HG03460 (cell line): ENCODE data around the gene GPR32.
"Not testable (repeated sequence)": the region's sequence is repeated elsewhere in the genome, so short reads cannot be mapped to it uniquely, and the experiment has no call there.

Experiments
- ATAC-seq: cut with Tn5 transposase; IDR thresholded peaks from one replicate; pipeline ENCODE4 v1.9.1; 2021; ENCODE audit not compliant: unreplicated experiment

GPR32 gene

DNA sequence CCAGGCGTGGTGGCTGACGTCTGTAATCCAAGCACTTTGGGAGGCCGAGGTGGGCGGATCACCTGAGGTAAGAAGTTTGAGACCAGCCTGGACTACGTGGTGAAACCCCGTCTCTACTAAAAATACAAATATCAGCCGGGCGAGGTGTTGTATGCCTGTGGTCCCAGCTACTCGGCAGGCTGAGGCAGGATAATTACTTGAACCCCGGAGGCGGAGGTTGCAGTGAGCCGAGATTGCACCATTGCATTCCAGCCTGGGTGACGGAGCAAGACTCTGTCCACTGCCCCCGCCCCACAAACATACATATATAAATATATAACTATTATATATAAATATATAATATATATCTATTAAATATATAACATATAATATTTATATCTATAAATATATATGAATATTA lies 23.1 kb upstream of the GPR32 start:
- ATAC-seq, result not testable (repeated sequence)

- ATAC-seq, result no peak
Observed at GRCh38 chr19:50749490-50749889, 20.8 kb upstream of the GPR32 start.

- ATAC-seq, result no peak
Observed at GRCh38 chr19:50750010-50750409, 20.3 kb upstream of the GPR32 start.

DNA sequence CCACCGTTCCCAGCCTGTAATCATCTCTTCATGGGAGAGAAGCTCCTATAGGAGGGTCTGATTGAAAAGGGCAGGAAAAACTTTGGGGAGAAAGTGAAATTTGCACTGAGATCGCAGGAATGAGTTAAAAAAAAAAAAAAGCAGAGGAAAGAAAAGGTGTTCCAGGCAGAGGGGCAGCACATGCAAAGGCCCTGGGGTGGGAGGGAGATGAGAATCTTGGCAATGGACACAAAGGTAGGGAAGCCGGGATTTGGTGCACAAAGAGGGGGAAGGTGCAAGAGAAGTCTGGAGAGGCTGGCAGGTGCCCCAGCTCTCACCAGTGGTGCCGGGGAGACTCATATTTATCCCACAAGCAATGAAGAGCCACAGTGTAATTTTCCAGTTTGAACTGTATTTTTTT lies 16.4 kb upstream of the GPR32 start:
- ATAC-seq, result no peak

GRCh38 chr19:50756244-50756643 lies 14.0 kb upstream of the GPR32 start:
- ATAC-seq, result not testable (repeated sequence)

DNA sequence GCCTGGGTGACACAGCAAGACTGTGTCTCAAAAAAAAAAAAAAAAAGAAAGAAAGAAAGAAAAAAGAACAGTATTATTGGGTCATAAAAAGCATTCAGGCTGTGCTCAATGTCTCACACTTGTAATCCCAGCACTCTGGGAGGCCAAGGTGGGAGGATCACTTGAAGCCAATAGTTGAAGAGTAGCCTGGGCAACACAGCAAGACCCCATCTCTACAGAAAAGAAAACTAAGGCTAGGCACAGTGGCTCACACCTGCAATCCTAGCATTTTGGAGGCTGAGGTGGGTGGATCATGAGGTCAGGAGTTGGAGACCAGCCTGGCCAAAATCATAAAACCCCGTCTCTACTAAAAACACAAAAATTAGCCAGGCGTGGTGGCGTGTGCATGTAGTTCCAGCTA lies 12.6 kb upstream of the GPR32 start:
- ATAC-seq, result not testable (repeated sequence)

DNA sequence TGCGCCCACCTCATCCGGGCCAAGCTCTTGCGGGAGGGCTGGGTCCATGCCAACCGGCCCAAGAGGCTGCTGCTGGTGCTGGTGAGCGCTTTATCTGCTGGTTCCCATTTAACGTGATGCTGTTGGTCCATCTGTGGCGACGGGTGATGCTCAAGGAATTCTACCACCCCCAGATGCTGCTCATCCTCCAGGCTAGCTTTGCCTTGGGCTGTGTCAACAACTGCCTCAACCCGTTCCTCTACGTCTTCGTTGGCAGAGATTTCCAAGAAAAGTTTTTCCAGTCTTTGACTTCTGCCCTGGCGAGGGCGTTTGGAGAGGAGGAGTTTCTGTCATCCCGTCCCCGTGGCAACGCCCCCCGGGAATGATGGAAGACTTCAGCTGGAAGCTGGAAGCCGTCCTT lies 11.2 kb upstream of the GPR32 start:
- not testable (repeated sequence) for ATAC-seq

- no peak for ATAC-seq
Observed at GRCh38 chr19:50759886-50760285, 10.4 kb upstream of the GPR32 start.

GRCh38 chr19:50761501-50761900 lies 8.8 kb upstream of the GPR32 start:
- ATAC-seq, result not testable (repeated sequence)

DNA sequence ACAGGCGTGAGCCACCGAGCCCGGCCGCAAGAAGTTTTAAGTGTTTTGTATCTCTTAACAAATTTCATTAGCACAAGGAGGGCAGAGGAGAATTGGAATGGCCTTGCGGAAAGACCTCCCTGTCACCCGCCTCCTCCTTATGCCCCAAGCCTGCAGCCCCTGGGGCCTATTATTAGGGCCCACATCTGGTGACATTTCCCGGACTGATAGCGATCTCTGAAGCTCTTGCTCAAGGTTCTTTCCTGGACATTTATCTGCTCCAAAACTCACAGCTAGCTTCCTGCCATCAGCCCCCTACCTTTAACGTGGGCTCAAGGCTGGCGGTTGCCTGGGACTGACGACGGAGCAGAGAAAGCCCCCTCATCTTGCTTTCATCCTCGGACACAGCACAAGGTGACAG lies 6.7 kb upstream of the GPR32 start:
- ATAC-seq, result not testable (repeated sequence)

- ATAC-seq, result no peak
Observed at GRCh38 chr19:50764409-50764808, 5.9 kb upstream of the GPR32 start.

DNA sequence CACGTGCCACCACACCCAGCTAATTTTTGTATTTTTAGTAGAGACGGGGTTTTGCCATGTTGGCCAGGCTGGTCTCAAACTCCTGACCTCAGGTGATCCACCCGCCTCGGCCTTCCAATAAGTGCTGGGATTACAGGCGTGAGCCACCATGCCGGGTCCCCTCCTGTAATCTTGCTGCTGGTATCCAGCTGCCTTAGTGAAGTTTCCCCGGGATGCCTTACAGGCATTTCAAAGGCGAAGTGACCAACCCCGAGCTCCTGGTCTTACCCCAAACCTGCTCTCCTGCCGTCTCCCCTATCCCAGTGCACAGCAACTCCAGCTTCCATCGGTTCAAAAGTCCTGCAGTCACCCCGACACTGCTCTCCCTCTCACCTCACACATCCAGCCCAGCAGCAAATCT lies 3.5 kb upstream of the GPR32 start:
- ATAC-seq, result not testable (repeated sequence)

DNA sequence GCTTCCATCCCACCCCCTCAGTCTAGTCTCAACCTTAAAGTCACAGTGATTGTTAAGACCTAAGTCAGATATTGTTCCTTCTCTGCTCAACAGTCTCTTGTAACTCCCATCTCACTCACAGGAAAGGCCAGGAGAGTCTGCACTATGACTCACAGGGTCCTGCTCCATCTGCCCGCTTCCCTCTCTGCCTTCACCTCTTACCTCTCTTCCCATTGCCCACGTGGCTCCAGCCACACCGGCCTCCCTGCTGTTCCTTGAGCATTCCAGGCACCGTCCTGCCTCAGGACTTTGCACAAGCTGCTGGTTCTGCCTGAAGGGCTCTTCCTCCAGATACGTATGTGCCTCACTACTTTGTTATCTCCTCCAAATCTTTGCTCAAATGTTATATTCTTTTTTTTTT lies 3.0 kb upstream of the GPR32 start:
- not testable (repeated sequence) for ATAC-seq

DNA sequence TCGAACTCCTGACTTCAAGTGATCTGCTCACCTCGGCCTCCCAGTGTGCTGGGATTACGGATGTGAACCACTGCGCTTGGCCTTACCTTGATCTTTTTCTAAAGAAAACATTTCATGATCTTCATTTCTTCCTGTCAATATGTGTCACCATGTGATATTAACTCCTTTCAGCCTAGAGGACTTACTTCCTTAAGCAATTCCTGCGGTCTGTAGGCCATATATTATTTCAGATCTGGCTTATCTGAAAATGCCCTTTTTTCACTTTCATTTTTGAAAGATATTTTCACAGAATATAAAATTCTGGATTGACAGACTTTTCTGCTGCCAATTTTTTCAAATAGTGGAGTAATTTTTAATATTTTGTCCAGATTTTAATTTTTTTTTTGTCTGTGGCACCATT lies 2.0 kb upstream of the GPR32 start:
- ATAC-seq, result no peak

DNA sequence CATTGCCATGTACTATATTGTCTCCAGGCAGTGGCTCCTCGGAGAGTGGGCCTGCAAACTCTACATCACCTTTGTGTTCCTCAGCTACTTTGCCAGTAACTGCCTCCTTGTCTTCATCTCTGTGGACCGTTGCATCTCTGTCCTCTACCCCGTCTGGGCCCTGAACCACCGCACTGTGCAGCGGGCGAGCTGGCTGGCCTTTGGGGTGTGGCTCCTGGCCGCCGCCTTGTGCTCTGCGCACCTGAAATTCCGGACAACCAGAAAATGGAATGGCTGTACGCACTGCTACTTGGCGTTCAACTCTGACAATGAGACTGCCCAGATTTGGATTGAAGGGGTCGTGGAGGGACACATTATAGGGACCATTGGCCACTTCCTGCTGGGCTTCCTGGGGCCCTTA lies 624 bp downstream of the GPR32 start:
- ATAC-seq, result no peak

DNA sequence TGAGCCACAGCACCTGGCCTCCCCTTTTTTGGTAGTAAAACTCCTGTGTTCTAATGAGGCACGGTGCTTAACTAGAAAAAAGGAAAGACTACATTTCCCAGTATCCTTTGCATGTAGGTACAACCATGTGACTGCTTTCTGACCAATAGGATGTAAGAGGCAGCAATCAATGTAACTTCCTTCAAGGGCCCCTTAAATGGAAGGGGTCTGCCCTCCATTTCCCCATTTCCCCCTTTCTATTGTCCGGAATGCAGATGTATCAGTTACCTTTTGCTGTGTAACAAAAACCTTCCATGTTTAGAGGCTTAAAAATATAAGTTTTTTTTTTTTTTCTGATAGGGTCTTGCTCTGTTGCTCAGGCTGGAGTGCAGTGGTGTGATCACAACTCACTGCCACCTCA lies 2.2 kb downstream of the GPR32 start:
- no peak for ATAC-seq

GRCh38 chr19:50772912-50773311 lies 2.6 kb downstream of the GPR32 start:
- not testable (repeated sequence) for ATAC-seq

GRCh38 chr19:50773454-50773853 lies 3.2 kb downstream of the GPR32 start:
- ATAC-seq, result not testable (repeated sequence)

- ATAC-seq, result no peak
Observed at GRCh38 chr19:50776131-50776530, 5.9 kb downstream of the GPR32 start.

DNA sequence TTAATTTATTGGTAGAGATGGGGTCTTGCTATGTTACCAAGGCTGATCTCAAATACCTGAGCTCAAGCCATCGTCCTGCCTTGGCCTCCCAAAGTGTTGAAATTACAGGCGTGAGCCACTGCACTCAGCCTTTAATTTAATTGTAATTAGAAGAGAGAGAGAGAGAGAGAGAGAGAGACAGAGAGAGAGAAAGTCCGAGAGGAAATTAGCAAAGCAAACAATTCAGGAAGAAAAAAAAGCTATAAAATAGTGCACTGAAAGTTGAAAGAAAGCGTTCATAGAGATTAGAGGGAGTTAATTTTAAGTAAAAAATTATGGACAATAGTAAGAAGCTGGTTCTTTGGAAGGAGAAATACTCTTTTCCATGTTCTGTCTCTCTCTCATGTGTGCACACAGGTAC lies 7.0 kb downstream of the GPR32 start:
- ATAC-seq, result no peak

DNA sequence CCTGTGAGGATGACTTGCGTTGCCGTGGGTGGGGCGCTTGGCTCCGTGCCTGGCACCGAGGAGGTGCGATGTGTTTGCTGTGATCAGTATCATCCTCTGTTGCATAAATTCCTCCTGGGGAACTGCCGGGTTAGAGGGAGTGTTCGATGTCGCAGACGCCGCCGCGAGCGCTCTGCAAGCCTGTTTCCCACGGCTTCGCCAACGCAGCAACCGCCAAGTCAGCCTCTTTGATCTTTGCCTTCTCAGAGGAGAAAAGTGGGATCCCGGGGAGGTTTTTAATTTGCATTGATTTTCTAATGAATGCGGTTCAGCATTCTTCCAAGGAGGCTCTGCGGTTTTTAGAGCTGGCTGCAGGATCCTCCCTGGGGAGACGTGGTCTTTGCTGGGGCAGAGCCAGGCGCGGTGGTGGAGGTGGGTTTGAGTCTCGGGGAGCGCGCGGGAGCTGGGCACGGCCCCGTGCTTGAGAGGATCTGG lies 7.6 kb downstream of the GPR32 start:
- no peak for ATAC-seq

DNA sequence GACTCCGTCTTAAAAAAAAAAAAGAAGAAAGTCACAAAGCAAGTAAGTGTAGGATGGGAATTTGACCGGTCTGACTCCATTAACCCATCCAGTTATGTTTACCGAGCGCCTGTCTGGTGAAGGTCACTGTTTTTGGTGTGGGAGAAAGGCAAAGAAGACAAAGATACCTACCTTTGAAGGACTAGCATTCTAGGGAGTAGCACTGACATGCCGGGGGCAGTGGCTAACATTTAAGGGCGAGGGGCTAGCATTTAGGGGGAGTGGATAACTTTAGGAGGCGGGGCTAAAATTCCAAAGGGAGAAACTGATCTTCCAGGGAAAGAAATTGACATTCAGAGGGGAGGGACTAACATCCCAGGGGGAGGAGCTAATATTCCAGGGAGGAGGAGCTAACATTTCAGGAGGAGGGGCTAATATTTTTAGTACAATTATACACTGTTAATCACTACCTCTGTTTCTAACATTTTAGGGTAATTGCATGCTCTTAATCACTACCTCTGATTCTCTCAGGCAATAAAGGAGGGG lies 8.7 kb downstream of the GPR32 start:
- ATAC-seq, result no peak
